Measurements from ENCODE around the gene CHPT1.
A peak's percentile ranks its signal among the peaks of the same experiment; 100 is the strongest.

Gene CHPT1

DNA sequence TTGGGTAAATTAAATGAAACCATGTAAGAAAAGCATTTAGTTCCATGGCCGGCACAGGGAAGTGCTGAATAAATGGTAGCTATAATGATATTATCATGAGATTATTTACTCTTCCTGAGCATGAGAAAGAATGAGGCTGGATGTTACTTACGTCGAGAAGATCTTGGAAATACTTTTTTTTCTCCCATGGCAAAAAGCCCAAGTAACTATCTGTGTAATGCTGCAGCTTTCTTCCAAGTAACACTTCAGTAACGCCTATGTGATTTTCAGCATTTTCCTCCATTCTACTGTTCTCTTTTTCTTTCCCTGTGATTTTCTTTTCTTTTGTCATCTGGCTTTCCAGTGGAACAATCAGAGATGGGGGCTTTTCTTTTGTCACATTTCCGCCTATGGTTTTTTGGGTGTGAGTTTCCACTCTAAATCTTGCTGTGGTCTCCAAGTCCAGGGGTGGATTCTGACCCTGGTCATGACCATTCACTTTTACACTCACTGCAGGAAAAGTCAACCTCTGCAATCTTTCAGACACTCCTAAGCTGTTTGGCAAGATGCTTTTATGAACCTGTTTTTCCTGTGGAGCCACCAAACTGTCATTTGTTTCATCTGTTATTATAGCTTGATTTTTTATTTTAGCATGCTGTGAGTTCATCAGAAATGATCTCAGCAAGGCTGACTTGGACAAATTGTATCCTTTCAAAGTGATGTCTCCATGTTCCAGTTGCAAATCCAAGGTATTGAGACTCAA, 66.8 kb downstream of the CHPT1 start:
- ATAC-seq = no peak

DNA sequence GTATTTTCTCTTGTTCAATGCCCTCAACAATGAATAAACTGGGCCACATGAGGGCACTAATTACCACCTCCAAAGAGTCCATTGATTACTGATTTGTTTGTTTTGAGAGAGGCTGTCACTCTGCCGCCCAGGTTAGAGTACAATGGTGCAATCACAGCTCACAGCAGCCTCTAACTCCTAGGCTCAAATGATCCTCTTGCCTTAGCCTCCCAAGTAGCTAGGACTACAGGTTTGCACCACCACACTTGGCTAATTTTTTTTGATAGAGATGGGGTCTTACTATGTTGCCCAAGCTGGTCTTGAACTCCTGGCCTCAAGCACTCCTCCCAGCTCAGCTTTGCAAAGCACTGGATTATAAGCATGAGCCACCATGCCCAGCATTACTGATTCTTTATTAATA, 70.1 kb downstream of the CHPT1 start:
- ATAC-seq = no peak

DNA sequence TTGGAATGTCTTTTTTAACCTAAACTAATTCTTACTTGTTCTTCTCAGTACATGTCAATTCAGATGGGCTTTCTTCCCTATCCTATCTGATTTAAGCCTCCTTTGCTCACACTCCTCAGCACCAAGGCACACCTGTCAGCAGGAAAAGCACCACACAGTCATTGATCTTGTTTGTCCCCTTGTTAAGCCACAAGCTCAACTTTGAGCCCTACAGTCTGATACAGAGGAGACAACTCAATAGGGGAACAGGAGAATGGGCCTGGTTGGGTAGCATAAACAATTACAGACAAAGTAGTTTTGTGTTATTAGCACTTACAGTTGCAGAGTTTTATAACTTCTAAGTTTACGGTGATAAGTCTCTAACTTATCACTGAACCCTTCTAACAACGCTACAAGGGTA, 71.3 kb downstream of the CHPT1 start:
- no peak for ATAC-seq

DNA sequence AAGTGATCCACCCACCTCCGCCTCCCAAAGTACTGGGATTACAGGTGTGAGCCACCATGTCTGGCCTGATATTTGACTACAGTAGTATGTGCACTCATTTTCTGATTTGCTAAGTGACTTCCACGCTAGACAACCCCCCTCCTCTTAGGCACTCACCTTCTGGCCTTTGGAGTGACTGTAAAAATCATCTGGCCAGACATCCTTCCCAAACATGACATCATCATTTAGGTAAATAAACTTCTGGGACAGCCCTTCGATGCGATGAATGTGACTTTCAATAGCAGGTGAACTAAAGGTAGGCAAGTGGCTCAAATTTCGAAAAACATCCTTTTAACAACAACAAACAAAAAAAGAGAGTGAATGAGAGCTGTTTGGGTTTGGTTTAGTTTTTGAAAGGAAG, 72.4 kb downstream of the CHPT1 start:
- no peak for ATAC-seq

DNA sequence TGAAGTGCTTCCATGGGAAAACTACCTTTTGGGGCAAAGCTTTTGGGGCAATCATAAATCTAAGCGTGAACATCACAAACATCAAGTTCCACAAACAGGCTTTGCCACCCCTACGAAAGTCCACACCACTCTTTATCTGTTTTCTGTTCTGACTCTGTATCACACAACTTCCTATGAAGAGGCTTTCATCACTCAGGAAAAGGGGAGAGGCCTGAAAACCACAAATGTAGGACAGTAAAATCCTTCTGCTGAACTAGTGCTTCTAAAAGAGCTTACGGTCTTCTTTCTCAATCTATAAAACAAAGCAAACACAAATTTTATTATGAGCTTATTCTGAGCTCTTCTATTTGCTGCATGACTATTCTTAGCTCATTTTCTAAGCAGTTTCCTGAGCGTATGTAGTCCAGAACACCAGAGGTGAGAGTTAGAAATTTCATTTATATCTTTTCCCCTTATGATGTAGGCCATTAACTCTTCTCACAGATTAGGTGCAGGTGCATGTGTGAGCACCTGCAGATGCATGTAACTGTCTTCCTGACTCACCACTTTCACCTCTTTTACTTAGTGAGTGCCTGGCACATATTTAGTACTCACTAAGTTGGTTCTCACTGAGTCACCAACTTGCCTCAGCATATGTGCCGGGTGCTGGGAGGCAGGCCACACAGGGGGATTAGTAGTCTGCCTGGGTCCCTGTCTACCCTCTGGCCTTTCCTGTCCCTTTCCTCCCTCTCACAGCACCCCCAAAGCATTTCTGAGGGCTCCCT, 74.8 kb downstream of the CHPT1 start:
- ATAC-seq = peak; percentile 49 to 62

DNA sequence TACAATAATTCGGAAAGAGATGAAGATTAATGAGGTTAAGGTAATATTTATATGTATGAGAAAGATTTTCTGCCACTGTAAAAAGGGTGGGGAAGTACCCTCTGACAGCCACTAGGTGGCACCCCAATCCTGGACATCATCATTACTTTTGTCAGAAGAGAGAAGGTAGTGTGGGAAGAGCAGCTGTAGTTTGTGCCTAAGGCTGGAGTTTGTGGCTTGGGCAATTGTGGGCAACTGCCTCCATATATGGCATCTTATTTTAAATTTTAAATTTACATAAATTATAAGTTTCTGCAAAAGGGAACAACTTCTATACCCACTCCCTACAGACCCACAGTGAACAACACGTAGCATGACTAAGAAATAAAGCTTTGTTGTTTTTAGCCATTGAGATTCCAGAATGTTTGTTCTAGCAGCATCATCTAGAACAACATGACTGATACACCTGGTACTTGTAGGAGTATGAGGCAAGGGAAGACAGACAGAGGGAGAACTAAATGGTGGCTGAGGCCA, 76.3 kb downstream of the CHPT1 start:
- peak; percentile 74 to 77 for ATAC-seq

DNA sequence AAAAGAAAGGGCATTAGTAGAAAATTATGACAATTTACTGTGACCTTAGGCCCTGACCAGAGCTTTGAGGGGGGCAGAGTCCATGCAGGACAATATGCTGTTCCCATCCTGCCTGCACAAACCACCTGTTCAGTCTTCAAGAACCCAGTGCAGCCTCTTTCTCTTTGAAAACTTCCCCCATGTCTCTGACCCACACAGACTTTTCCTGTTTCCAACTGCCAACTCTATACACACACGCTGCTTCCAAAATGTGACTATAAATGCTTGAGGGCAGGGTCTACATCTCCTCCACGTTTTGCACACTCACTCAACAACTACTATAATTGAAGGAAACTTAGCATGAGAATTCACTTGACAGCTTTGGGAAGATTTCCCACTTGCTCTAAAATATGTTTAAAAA, 78.4 kb downstream of the CHPT1 start:
- ATAC-seq = no peak

DNA sequence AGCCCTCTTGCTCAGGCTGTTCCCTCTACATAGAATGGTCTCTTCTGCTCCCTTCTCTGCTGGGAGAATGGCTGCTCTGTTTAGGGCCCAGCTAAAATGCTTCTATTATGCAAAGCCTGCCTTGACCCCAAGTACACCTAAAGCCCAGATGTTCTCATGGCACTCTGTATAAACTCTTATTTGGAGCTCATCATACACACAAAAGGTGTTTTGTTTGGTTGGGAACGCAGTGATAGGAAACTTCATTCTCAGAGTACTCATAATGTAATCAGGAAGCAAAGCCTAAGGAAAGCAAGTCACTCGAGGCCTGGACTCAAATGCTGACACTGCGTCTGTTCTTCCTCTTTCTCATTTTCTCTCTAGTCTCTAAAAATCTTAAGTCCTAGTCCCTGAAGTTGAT, 80.0 kb downstream of the CHPT1 start:
- no peak for ATAC-seq

DNA sequence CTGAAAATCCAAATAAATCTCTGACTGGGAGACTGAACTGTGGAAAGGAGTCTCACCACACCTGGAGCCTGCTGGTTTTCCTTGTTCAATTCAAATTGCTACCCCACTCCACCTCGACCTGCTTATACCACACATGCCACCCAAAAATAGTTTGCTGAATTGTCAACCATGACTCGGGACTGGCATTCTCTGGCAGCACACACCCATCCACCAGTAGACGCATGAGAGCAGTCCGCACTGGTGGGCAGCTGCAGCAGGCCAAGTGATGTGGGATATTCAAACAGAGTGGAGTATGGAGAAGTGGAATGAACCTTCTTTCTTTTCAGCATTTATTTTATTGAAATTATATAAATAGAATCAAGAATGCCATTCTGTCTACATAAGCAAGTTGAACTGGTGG, 80.5 kb downstream of the CHPT1 start:
- no peak for ATAC-seq

All from activated CD4-positive, CD25-positive, alpha-beta regulatory T cell treated with anti-CD3 and anti-CD28 coated beads, Interleukin-2, amount 50 U/mL, for 24 hours (primary cell).